Spinal cord (tissue), 10 donors: ENCODE results near the gene PATE4. TPM values are rescaled to one million over a fixed set of nuclear protein-coding genes. Genes with fewer than 3 reads are reported as not detected.
A peak's percentile ranks its signal among the peaks of the same experiment; 100 is the strongest.
"Not testable (repeated sequence)": the region's sequence is repeated elsewhere in the genome, so short reads cannot be mapped to it uniquely, and the experiment has no call there.

Source experiments
- DNase-seq, 6 donors: peaks; one replicate each; pipeline versions ENCODE4 v3.0.0 to v3.0.0-alpha.2; 2013 to 2015; ENCODE audit warnings: low spot score in 6 of 6, low read depth in 4 of 6
- H3K27ac ChIP-seq: one replicate; pipeline ENCODE4 v1.5.1; 2013; ENCODE audit warnings: low read depth, low read length, control low read depth
- H3K27me3 ChIP-seq: one replicate; pipeline ENCODE4 v1.6.1; 2013; ENCODE audit warnings: low read length; ENCODE audit not compliant: control insufficient read depth, insufficient read depth
- H3K36me3 ChIP-seq: one replicate; pipeline ENCODE4 v1.6.1; 2013; ENCODE audit warnings: low read length; ENCODE audit not compliant: control insufficient read depth, insufficient read depth
- H3K4me1 ChIP-seq: one replicate; pipeline ENCODE4 v1.6.1; 2013; ENCODE audit warnings: low read length; ENCODE audit not compliant: control insufficient read depth, insufficient read depth
- H3K4me3 ChIP-seq: one replicate; pipeline ENCODE4 v1.5.1; 2013; ENCODE audit warnings: low read depth, low read length, control low read depth
- H3K9me3 ChIP-seq: one replicate; pipeline ENCODE4 v1.6.1; 2013; ENCODE audit warnings: low read length; ENCODE audit not compliant: control insufficient read depth, insufficient read depth
- WGBS: methylation state at CpG from one replicate; pipeline ENCODE4 v1.1.5; 2013; ENCODE audit warnings: missing lambda C conversion rate; ENCODE audit not compliant: insufficient coverage; 5-methylcytosine and 5-hydroxymethylcytosine counted together
- polyA plus RNA-seq, 2 donors: library from polyadenylated mRNA; unstranded; fragments of 120-200 nt; gene quantifications; one replicate each; pipeline ENCODE4 v1.2.1, GENCODE V29; 2013; ENCODE audit not compliant: insufficient read length in 2 of 2
- total RNA-seq, 2 donors: library from RNA; depleted of rRNA in 1 of 2; stranded (reverse); fragments of 120-200 nt in 1 of 2; fragments of >200 nt in 1 of 2; gene quantifications; one replicate each; pipeline versions ENCODE4 v1.2.3 to v1.2.4, GENCODE V29; 2013 to 2014
- donor health status: healthy.

Gene PATE4
- total and polyA plus RNA-seq, 4 donors: 0.27 TPM; not detected in 3

DNA sequence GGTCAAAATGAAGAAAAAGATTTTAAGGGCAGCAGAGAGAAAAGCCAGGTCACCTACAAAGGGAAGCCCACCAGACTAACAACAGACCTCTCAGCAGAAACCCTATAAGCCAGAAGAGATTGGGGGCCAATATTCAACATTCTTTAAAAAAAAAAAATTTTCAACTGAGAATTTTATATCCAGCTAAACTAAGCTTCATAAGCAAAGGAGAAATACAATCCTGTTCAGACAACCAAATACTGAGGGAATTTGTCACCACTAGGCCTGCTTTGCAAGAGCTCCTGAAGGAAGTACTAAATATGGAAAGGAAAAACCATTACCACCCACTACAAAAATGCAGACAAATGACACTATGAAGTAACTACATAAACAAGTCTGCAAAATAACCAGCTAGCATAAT is 13.1 kb downstream of the PATE4 start:
- DNase-seq: no peak
- Histone ChIP-seq H3K27ac (no peak overlapping the region), H3K36me3 (no peaks in the 10 kb centered on the region), H3K9me3 (peaks cover 9% of the 10 kb centered on the region), H3K27me3 (no peaks in the 10 kb centered on the region), H3K4me3 (no peak overlapping the region), H3K4me1 (no peaks in the 10 kb centered on the region)

DNA sequence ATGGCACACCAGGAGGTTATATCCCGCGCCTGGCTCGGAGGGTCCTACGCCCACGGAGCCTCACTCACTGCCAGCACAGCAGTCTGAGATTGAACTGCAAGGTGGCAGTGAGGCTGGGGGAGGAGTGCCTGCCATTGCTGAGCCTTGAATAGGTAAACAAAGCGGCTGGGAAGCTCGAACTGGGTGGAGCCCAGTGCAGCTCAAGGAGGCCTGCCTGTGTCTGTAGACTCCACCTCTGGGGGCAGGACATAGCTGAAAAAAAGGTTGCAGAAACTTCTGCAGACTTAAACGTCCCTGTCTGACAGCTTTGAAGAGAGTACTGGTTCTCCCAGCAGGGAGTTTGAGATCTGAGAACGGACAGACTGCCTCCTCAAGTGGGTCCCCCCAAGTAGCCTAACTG is 24.6 kb downstream of the PATE4 start:
- H3K36me3 ChIP-seq, H3K9me3 ChIP-seq, H3K27me3 ChIP-seq, H3K4me1 ChIP-seq, H3K27ac ChIP-seq, H3K4me3 ChIP-seq, DNase-seq: not testable (repeated sequence)
- 88% methylated on average over 7 of the region's 9 CpGs for WGBS

DNA sequence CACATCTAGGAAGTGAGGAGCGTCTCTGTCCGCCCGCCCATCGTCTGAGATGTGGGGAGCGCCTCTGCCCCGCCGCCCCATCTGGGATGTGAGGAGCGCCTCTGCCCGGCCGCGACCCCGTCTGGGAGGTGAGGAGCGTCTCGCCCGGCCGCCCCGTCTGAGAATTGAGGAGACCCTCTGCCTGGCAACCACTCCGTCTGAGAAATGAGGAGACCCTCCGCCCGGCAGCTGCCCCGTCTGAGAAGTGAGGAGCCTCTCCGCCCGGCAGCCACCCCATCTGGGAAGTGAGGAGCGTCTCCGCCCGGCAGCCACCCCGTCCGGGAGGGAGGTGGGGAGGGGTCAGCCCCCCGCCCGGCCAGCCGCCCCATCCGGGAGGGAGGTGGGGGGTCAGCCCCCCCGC is 29.7 kb downstream of the PATE4 start:
- H3K27me3 ChIP-seq, H3K4me1 ChIP-seq, H3K36me3 ChIP-seq, H3K27ac ChIP-seq, DNase-seq, H3K9me3 ChIP-seq, H3K4me3 ChIP-seq: not testable (repeated sequence)
- 96% methylated on average over 9 of the region's 33 CpGs for WGBS

DNA sequence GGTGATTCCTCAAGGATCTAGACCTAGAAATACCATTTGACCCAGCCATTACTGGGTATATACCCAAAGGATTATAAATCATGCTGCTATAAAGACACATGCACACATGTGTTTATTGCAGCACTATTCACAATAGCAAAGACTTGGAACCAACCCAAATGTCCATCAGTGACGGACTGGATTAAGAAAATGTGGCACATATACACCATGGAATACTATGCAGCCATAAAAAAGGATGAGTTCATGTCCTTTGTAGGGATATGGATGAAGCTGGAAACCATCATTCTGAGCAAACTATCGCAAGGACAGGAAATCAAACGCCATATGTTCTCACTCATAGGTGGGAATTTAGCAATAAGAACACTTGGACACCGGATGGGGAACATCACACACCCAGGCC is 32.2 kb downstream of the PATE4 start:
- not testable (repeated sequence) for H3K27ac ChIP-seq, H3K27me3 ChIP-seq, H3K36me3 ChIP-seq, DNase-seq, H3K4me1 ChIP-seq, H3K4me3 ChIP-seq, H3K9me3 ChIP-seq
- WGBS: 100% methylated on average over 1 of the region's 4 CpGs

DNA sequence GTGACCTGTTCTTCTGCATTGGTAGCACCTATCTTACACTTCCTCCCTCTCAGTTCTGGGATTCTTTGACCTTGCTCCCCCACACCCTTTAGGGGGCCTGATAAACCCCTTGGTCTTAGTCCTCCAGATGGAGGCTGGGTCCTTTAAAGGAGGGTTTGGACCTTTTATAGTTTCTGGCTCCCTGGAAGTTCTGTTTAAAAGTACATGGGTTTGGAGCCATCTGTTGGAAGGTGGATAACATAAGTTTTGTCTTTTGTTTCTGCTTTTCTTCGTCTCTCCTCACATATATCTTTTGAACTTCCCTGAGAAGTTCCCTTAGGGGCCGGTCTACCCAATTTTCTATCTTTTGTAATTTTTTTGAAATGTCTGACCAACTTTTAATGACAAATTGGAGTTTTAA is 36.4 kb downstream of the PATE4 start:
- no CpG with 5 or more reads among the region's 2 CpGs for WGBS

DNA sequence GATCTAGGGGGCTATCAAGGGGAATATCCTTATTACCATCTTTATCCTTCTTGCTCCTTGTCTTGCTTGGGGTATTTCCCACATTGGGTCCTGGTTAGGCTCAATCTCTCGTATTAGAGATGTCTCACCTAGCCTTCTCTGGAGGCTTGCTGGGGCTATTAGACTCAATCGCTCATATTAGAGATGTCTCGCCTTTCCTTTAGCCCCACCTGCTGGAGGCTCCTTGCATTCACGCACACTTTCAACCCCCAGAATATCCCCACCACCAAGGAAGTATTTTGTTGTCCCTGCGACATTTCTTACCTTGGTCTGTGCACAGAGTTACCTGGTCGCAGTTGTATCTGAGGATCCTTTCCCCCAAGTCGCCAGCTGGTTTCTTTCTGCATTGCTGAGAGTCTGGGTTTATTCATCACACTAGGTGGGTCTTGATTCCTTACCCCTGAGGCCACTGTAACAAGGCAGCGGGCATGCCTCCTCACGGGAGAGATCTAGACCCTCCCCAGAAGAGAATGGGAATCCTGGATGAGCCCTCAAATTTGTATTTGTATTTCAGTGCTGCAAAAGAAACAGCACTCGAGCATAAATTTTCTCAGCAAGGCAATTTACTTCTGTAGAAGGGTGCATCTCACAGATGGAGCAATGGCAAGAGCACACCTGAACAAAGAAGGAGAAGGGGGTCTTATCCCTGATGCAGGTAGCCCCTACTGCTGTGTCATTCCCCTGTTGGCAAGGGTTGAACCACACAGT is 38.4 kb downstream of the PATE4 start:
- Histone ChIP-seq H3K27me3 (no peaks in the 10 kb centered on the region), H3K27ac (no peak overlapping the region), H3K36me3 (no peaks in the 10 kb centered on the region), H3K4me1 (peaks cover 4% of the 10 kb centered on the region), H3K9me3 (no peaks in the 10 kb centered on the region), H3K4me3 (no peak overlapping the region)
- WGBS: 70% methylated on average over 6 of the region's 10 CpGs
- DNase-seq: peak in 2 of 6 donors; percentile 47 to 55

More for the DNA sequence above, 36.4 kb downstream of the PATE4 start:
- H3K36me3 ChIP-seq: no peaks in the 10 kb centered on the region
- H3K4me1 ChIP-seq: peaks cover 4% of the 10 kb centered on the region
- no peak overlapping the region for H3K4me3 ChIP-seq
- H3K27ac ChIP-seq: no peak overlapping the region
- H3K9me3 ChIP-seq: no peaks in the 10 kb centered on the region
- no peaks in the 10 kb centered on the region for H3K27me3 ChIP-seq
- no peak for DNase-seq

DNA sequence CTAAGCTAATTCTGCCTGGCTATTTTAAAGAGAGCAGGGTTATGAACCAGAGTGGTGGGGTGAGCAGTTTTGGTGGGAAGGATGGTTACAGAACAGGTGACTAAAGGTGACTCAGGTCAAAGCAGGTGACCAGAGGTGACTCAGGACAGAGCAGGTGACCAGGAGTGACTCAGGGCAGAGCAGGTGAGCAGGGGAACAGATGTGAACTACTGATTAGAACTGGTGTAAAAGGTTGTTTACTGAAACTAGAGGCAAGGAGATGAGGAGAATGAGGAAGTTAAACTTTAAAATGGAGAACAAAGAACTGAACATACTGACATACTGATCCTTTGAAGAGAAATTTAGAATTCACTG is 39.0 kb downstream of the PATE4 start:
- H3K27ac ChIP-seq: no peak overlapping the region
- H3K4me3 ChIP-seq: no peak overlapping the region
- H3K4me1 ChIP-seq: peaks cover 4% of the 10 kb centered on the region
- DNase-seq: no peak
- no peaks in the 10 kb centered on the region for H3K9me3 ChIP-seq
- H3K27me3 ChIP-seq: no peaks in the 10 kb centered on the region
- no peaks in the 10 kb centered on the region for H3K36me3 ChIP-seq

DNA sequence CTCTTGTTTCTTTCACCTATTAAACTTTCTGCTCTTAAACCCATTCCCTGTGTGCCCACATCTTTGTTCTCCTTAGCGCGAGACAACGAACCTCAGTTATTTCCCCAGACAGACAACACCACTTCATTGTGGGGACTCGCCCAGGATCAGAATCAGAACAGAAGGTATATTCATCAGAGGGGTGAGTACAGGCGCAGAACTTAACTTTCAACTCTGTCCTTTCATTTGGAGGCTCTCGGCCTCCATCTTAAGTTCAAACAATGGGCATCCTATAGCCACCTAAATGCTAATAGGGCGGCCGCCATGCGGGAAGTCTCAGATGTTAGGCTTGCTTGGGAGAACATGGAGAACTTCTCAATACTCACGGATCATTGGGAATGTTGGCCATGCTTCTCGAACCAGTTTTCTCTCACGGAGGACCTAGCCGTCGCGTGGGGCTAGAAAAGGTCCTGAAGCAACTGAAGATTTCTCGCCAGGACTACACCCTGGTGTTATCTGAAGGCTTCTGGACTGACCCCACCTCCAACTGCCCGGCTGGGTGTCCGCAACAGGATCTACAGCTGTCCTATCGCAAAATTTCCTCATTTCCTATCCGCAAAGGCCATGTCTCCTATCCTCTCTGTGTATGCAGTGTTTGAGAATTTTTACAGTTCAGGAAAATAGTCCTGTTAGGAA is 40.9 kb downstream of the PATE4 start:
- no peak overlapping the region for H3K27ac ChIP-seq
- H3K4me1 ChIP-seq: peaks cover 4% of the 10 kb centered on the region
- H3K27me3 ChIP-seq: no peaks in the 10 kb centered on the region
- peak overlapping the region; percentile 21 for H3K4me3 ChIP-seq
- WGBS: 62% methylated on average over 6 of the region's 20 CpGs
- no peaks in the 10 kb centered on the region for H3K36me3 ChIP-seq
- no peaks in the 10 kb centered on the region for H3K9me3 ChIP-seq
- peak in 1 of 6 donors; percentile 5 for DNase-seq

DNA sequence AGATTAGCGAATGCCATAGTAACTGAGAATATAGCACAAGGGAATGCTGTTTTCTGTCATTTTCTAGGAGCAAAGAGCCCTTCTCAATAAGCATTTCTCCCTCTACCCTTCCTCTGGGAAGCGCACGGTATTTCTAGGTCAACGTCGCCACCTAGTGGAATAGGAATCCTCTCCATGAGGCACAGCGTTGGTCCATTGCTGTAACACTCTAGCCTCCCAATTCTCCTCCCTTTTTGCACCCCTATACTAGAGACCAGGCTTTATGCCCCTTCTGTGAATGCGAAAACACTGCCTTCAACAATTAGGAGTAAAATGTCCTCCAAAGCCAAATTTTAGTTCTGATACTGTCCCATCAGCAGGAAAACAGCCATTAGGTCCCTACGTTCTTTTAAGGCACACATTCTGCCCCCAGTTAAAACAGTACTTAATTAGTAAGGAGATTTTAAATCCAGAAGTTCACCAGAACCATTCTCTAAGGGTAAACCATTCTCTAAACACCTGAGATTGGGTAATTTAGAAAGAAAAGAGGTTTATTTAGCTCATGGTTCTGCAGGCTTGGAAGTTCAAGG is 41.5 kb downstream of the PATE4 start:
- Histone ChIP-seq H3K4me1 (peaks cover 4% of the 10 kb centered on the region), H3K9me3 (no peaks in the 10 kb centered on the region), H3K27ac (no peak overlapping the region), H3K4me3 (peak overlapping the region; percentile 6), H3K36me3 (no peaks in the 10 kb centered on the region), H3K27me3 (no peaks in the 10 kb centered on the region)
- peak; percentile 63 to 96 (median 74) for DNase-seq
- 0% methylated on average over 7 of the region's 8 CpGs for WGBS

DNA sequence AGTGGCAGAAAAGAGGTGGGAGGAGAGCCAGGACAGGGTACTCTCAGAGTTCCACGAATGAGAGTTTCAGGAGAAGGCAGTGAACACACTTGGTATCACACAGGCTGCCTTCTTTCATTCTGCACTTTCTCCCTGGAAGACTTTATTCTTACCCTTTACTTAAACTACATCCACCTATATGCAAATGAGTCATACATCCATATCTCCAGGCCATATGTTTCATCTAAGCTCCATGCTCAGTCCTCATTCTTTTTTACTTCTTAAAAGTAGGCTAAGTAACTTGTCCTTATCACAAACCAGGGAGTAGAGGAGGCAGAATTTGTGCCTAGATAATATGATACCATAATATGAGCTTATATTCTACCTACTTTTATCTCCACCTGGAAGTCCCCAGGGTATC is 48.2 kb downstream of the PATE4 start:
- Histone ChIP-seq H3K9me3 (no peaks in the 10 kb centered on the region), H3K27me3 (no peaks in the 10 kb centered on the region), H3K27ac (no peak overlapping the region), H3K36me3 (no peaks in the 10 kb centered on the region), H3K4me3 (no peak overlapping the region), H3K4me1 (no peaks in the 10 kb centered on the region)
- no peak for DNase-seq
- 80% methylated on average over 1 of the region's 1 CpG for WGBS
